NCI-H345 (cell line): ENCODE measurements around the gene NELFB.
"Not testable (repeated sequence)": the region's sequence is repeated elsewhere in the genome, so short reads cannot be mapped to it uniquely, and the experiment has no call there.

Experiments used
- DNase-seq: peaks from one replicate; lab custom pipeline; 2025; lab: John Stamatoyannopoulos, UW

NELFB gene

GRCh38 chr9:137234758-137235423 is 20.2 kb upstream of the NELFB start:
- no peak for DNase-seq

- DNase-seq: no peak
These were observed 19.5 kb upstream of the NELFB start for GRCh38 chr9:137235424-137236237.

GRCh38 chr9:137236238-137236935 is 18.7 kb upstream of the NELFB start:
- DNase-seq: peak; percentile 91

DNA sequence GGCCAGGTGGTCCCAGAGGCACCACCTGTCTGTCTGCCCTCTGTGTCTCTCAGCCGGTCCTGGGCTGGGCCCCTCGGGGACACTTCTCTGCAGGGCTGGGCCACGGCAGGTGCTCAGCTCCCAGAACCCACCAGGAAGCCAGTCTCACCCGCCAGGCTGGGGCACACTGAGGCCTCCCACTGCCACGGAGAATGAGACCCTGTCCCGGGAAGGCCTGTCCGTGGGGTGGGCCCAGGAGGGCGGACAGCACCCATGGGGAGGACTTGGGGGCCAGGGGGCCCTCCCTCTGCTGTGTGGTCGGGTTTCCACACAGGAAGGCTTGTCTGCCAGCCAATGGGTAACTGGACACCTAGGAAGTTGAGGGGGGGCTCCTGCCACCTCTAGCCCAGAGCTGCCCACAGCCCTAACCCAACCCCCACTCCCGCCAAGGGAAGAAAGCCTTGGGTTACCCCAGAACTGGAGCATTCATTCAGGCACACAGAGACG is 18.1 kb upstream of the NELFB start:
- peak; percentile 59 for DNase-seq

GRCh38 chr9:137237759-137238726 is 17.1 kb upstream of the NELFB start:
- peak; percentile 86 for DNase-seq

- not testable (repeated sequence) for DNase-seq
These were observed 15.5 kb upstream of the NELFB start for GRCh38 chr9:137239541-137240200.

DNA sequence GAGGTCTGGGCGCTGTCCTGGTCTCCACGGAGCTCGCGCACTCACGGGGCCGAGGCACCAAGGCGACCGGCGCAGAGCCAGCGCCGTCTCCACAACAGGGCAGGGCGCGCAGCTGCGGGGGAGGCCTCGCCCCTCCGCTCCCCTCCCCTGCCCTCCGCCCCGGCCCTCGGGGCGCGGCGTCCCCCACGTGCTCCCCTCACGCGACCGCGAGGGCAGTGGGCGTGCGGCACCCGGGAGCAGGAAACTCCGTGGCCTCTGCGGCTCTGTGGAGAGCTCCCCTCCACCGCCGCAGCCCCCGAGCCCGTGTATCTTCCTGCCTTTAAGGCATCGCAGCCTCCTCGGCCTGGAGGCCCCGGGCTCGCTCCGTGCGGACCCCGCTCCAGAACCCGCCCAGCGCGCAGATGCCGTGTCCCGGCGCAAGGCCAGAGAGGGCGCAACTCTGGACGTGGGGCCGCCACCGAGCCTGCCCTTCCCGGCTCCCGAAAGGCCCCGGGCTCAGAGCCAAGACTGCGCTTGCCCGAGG is 14.7 kb upstream of the NELFB start:
- DNase-seq: peak; percentile 73

DNA sequence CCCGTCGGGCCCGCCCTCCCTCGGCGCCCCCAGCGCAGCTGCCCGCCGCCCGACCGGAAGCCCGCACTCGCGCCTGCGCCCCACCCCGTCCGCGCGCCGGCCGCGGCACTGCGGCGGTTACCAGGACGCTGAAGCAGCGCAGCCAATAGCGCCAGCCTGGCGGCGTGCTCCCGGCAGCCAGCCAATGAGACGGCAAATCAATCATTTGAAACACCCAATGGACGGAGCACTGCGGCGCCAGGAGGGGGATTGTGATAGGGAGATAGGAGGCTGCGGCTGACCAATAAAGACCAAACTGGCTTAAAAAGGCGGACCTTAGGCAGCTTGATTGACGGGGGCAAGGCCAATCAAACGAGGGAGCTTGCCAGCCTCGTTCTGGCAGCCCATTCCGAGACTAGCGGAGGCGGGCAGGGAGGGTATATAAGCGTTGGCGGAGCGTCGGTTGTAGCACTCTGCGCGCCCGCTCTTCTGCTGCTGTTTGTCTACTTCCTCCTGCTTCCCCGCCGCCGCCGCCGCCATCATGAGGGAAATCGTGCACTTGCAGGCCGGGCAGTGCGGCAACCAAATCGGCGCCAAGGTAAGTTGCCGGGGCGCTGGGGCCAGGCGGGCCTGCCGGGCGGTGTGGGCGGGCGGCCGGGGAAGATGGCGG is 14.2 kb upstream of the NELFB start, which contains the start of gene TUBB4B:
Gene TUBB4B (plus strand): TSS at position 447 of the 649 bp plus-strand sequence. CDS start 74 bp downstream, at position 521.
- peak; percentile 100 for DNase-seq

GRCh38 chr9:137241490-137242268 is 13.4 kb upstream of the NELFB start:
- peak; percentile 41 for DNase-seq

GRCh38 chr9:137242269-137243203 is 12.6 kb upstream of the NELFB start:
- no peak for DNase-seq

- DNase-seq: not testable (repeated sequence)
These were observed 11.9 kb upstream of the NELFB start for GRCh38 chr9:137243266-137243625.

DNA sequence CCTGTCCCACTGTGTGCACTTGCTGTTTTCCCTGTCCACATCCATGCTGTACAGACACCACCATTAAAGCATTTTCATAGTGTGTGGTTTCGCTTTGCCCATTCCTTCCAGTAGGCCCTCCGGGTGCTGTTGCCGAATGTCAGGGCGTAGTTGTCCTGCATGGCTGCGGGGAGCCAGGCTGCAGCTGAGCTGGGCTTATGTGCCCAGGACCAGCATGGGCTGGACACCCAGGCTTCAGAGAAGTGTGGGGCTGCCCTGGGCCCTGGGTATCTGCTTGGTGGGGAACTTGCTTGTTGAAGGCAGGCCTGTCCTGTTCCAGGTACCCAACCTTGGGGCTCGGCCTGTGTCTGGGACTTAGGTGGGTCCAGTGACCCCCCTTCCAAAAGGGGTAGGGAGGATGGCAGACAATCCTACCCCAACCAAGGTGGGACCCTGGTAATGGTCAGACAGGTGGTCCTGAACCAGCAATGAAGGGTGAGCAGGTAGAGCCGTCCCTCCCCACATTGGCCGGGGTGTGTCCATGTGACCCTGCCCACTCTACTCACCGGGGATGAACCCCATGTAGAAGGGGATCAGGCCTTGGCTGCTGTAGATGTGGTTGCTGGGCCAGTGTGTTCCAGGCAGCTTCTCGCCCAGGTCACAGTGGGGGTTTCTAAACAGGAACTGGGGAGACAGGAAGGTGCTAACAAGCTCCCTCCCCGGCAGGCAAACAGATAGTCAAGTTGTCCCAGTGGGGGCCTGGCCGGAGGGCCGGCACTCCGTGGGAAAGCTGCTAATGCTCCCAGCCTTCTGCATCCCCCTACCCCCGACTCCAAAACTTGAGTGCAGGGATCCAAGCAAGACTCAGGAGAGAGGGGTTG is 11.3 kb upstream of the NELFB start:
- no peak for DNase-seq

DNA sequence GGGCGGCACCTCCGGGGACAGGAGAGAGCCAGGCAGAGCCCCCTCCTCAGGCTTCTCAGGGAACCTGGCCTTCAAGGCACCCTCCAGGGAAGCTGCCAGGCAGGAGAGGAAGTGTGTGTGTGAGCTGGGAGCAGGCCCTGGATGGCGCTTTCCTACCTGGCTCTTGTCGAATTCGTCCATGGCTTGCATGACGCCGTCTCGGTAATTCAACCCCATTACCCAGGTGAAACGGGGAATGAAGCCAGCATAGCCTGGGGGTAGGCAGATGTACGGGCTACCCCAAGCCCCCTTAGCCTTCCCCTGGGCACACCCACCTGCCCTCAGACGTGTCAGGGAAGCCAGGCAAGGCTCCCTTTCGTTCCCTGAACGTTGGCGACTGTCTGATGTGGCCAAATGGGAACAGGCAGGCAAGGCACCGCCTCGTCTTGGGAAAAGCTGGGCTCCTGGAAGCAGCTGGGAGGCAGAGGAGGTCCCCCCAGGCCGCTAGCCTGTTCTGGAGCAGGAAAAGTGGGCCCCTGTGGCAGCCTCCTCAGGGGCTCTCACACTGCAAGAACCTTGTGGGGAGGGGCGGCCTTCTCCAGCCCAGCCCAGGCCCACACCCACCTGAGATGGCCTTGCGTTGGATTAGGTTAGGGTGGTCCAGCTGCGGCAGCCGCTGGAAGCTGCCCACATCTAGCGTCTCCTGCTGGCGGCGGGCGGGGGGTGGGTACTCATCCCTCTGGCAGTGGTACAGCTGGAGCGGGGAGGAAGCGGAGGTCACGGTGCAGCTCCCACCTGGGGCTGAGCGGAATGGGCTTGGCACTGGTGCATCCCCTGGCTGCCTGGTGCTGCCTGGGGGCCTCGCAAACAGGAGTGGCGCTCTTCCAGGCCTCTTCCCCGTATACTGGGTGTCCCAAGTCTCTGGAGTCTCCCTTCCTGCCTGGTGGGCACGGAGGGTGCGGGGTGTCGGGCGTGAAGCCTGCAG is 10.4 kb upstream of the NELFB start:
- DNase-seq: peak; percentile 31

DNA sequence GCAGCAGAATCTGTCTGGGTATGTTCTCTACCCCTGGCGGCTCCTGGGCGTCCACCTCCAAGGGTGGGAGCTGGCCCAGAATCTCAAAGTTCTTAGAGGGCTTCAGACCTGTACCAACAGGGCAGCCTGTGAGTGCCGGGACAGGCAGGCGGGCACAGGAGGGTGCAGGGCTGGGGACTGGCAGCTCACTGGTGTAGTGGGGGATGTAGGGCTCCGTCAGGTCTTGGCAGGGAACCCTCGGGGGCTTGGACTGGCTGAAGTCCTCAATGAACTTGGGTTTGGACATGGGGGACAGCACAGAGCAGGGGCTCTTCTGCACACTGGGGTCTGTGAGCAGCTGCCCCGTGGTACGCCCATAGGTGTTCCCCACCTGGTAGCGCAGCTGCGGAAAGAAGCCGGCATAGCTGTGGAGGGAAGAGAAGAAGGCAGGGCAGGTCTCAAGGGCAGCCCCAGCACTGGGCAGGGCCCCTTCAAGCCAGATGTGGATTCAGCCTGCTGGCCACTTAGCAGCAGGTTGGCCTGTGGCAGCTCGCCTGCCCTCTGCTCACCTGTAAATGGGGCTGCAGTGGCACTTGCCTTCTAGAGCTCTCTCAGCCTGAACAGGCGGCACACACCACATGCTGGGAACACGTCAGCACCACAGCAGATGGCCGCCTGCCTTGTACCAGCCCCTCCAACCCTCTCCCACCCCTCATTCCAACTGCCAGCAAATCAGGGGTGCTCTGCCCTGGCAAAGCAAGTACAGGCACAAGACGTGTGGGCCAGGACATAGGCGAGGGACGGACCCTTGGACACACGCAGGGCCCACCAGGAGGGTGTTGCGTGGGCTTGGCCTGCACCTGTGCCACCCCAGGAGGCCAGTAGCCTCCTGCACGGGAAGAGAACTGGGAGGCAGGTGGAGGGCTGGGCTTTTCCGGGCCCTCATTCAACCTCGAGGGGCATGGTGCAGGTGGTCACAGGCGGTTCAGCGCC is 9.4 kb upstream of the NELFB start:
- peak; percentile 68 for DNase-seq
